Measurements from ENCODE around the gene WDFY4.

WDFY4 gene

DNA sequence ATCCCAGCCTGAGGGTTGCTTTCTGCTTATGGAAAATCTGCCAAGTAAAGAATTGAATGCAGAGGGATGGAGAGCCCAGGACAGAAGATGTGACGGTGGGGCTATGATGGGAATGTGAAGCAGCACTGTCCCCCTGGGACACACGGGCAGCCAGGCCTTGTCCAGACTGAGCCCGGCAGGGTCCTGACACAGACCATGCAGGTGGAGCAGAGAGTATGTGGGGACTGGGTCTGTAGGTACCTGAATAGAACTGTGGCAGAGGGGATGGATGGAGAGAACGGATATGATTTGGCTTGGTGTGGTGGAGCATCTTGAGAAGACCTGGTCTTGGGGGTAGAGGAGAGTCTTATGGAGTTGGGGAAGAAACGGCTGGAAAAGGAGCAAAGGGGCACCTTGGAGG, 255.7 kb downstream of the WDFY4 start:
- Histone ChIP-seq H3K79me2 (ENCODE audit: insufficient read depth, low read length) (no peaks in the 10 kb centered on the region), H3K9me3 (ENCODE audit: insufficient read depth, low read depth, low read length) (no peaks in the 10 kb centered on the region), H3K27me3 (ENCODE audit: insufficient read depth, low read length, poor library complexity, severe bottlenecking) (no peaks in the 10 kb centered on the region), H3K9ac (ENCODE audit: low read depth, low read length, poor library complexity, severe bottlenecking) (no peak overlapping the region), H3K4me3 (ENCODE audit: low read length, poor library complexity, severe bottlenecking) (no peak overlapping the region), H3F3A (ENCODE audit: low read depth) (no peaks in the 10 kb centered on the region), H2AFZ (ENCODE audit: low read length) (no peak overlapping the region), H3K36me3 (ENCODE audit: insufficient read depth, low read length) (no peaks in the 10 kb centered on the region), H3K4me2 (ENCODE audit: low read depth, low read length, poor library complexity, severe bottlenecking) (no peak overlapping the region), H4K20me1 (ENCODE audit: insufficient read depth, low read length, poor library complexity, severe bottlenecking) (no peaks in the 10 kb centered on the region), H3K9me2 (replicated peaks; ENCODE audit: low read depth, low read length) (no peaks in the 10 kb centered on the region), H3K4me1 (ENCODE audit: insufficient read depth, low read length, poor library complexity, severe bottlenecking) (peaks cover 3% of the 10 kb centered on the region)
- TF ChIP-seq EZH2phosphoT487 (IDR thresholded peaks at IDR 0.05; ENCODE audit: borderline replicate concordance): no peak
- TF ChIP-seq, protein P1, sequence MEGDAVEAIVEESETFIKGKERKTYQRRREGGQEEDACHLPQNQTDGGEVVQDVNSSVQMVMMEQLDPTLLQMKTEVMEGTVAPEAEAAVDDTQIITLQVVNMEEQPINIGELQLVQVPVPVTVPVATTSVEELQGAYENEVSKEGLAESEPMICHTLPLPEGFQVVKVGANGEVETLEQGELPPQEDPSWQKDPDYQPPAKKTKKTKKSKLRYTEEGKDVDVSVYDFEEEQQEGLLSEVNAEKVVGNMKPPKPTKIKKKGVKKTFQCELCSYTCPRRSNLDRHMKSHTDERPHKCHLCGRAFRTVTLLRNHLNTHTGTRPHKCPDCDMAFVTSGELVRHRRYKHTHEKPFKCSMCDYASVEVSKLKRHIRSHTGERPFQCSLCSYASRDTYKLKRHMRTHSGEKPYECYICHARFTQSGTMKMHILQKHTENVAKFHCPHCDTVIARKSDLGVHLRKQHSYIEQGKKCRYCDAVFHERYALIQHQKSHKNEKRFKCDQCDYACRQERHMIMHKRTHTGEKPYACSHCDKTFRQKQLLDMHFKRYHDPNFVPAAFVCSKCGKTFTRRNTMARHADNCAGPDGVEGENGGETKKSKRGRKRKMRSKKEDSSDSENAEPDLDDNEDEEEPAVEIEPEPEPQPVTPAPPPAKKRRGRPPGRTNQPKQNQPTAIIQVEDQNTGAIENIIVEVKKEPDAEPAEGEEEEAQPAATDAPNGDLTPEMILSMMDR (conservative IDR thresholded peaks at IDR 0.05; ENCODE audit: low read length): no peak

DNA sequence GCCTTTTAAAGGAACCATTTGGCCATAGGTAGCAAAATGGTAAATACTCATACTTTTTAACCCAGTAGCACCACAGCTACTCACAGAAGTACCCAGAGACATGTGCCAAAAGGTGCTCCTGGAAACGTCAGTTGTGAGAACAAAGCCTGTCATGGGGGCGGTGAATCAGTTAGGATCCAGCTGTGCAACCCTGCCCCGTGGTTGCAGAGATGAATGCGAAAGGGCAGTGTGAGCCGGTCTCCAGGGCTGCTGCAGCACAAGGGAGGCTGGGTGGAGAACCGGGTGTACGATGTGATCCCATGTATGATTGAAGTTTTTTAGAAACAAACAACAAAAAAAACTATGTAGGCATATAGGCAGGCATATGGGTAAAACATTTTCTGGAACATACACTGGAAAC, 256.3 kb downstream of the WDFY4 start:
- no peaks in the 10 kb centered on the region for H3K9me2 ChIP-seq (replicated peaks; ENCODE audit: low read depth, low read length)
- no peaks in the 10 kb centered on the region for H4K20me1 ChIP-seq (ENCODE audit: insufficient read depth, low read length, poor library complexity, severe bottlenecking)
- H3K4me2 ChIP-seq (ENCODE audit: low read depth, low read length, poor library complexity, severe bottlenecking): no peak overlapping the region
- no peaks in the 10 kb centered on the region for H3K36me3 ChIP-seq (ENCODE audit: insufficient read depth, low read length)
- H3K9ac ChIP-seq (ENCODE audit: low read depth, low read length, poor library complexity, severe bottlenecking): no peak overlapping the region
- no peaks in the 10 kb centered on the region for H3K79me2 ChIP-seq (ENCODE audit: insufficient read depth, low read length)
- peaks cover 9% of the 10 kb centered on the region for H3K4me1 ChIP-seq (ENCODE audit: insufficient read depth, low read length, poor library complexity, severe bottlenecking)
- no peaks in the 10 kb centered on the region for H3F3A ChIP-seq (ENCODE audit: low read depth)
- no peaks in the 10 kb centered on the region for H3K27me3 ChIP-seq (ENCODE audit: insufficient read depth, low read length, poor library complexity, severe bottlenecking)
- no peaks in the 10 kb centered on the region for H3K9me3 ChIP-seq (ENCODE audit: insufficient read depth, low read depth, low read length)
- no peak for TF ChIP-seq EZH2phosphoT487 (IDR thresholded peaks at IDR 0.05; ENCODE audit: borderline replicate concordance)
- TF ChIP-seq, protein P1 (conservative IDR thresholded peaks at IDR 0.05; ENCODE audit: low read length): no peak
- H3K4me3 ChIP-seq (ENCODE audit: low read length, poor library complexity, severe bottlenecking): no peak overlapping the region
- no peak overlapping the region for H2AFZ ChIP-seq (ENCODE audit: low read length)

DNA sequence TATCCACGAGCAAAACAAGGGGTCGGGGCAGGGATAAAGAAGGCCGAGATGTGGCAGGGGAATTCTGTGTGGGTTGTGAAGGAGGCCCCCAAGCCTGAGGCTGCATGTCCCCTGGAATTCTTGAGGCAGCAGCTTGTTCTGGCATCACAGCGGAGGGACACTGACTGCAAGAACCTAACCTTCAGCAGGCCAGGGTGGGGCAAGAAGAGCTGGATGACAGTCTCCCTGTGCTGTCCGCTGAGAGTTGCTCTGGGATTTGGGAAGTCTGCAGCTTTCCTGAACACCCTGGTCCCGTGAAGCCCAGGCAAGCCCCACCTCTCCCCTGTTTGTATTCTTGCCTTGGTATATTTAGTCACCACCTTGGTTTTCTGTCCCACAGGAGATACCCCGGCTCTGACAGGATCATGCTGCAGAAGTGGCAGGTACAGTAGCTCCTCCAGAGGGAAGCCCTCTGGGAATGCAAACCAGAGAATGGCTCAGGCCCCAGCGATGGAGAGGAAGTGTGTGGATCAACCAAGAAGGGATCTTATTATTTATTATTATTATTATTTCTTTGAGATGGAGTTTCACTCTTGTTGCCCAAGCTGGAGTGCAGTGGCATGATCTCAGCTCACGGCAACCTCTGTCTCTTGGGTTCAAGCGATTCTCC, 256.9 kb downstream of the WDFY4 start:
- peaks cover 15% of the 10 kb centered on the region for H3K4me1 ChIP-seq (ENCODE audit: insufficient read depth, low read length, poor library complexity, severe bottlenecking)
- no peaks in the 10 kb centered on the region for H3K27me3 ChIP-seq (ENCODE audit: insufficient read depth, low read length, poor library complexity, severe bottlenecking)
- H3K9me3 ChIP-seq (ENCODE audit: insufficient read depth, low read depth, low read length): no peaks in the 10 kb centered on the region

More for the DNA sequence above, 256.9 kb downstream of the WDFY4 start:
- Histone ChIP-seq H4K20me1 (ENCODE audit: insufficient read depth, low read length, poor library complexity, severe bottlenecking) (no peaks in the 10 kb centered on the region), H3K79me2 (ENCODE audit: insufficient read depth, low read length) (no peaks in the 10 kb centered on the region), H3K4me3 (ENCODE audit: low read length, poor library complexity, severe bottlenecking) (no peak overlapping the region), H2AFZ (ENCODE audit: low read length) (no peak overlapping the region), H3K4me2 (ENCODE audit: low read depth, low read length, poor library complexity, severe bottlenecking) (no peak overlapping the region), H3K36me3 (ENCODE audit: insufficient read depth, low read length) (no peaks in the 10 kb centered on the region), H3F3A (ENCODE audit: low read depth) (no peaks in the 10 kb centered on the region), H3K9me2 (replicated peaks; ENCODE audit: low read depth, low read length) (no peaks in the 10 kb centered on the region), H3K9ac (ENCODE audit: low read depth, low read length, poor library complexity, severe bottlenecking) (no peak overlapping the region)
- TF ChIP-seq, protein P1 (conservative IDR thresholded peaks at IDR 0.05; ENCODE audit: low read length): no peak
- TF ChIP-seq EZH2phosphoT487 (IDR thresholded peaks at IDR 0.05; ENCODE audit: borderline replicate concordance): no peak
